Right atrium auricular region (tissue), 2 donors: Measurements from ENCODE around the gene CALD1. TPM values are rescaled to one million over a fixed set of nuclear protein-coding genes. Genes with fewer than 3 reads are reported as not detected.

Experiments used
- DNase-seq: peaks from one replicate; pipeline ENCODE4 v3.0.0-alpha.2; 2019; ENCODE audit warnings: low spot score
- H3K27ac ChIP-seq, 2 donors: fragments of 200-600 bp; sonication (generic); 1 replicate in 1 of 2; 2 replicates in 1 of 2; pipeline ENCODE4 v1.5.1; 2016 to 2019
- H3K27me3 ChIP-seq, 2 donors: fragments of 200-600 bp; sonication (generic); one replicate each; pipeline versions ENCODE4 v1.5.1 to v1.6.0; 2017 to 2019
- H3K36me3 ChIP-seq: fragments of 200-600 bp; sonication (generic); one replicate; pipeline ENCODE4 v1.5.1; 2016
- H3K4me1 ChIP-seq, 2 donors: fragments of 200-600 bp; sonication (generic); one replicate each; pipeline versions ENCODE4 v1.5.1 to v1.6.0; 2017 to 2019
- H3K4me3 ChIP-seq, 2 donors: fragments of 200-600 bp; sonication (generic); 1 replicate in 1 of 2; 2 replicates in 1 of 2; pipeline ENCODE4 v1.5.1; 2017 to 2019; ENCODE audit warnings: mild to moderate bottlenecking in 1 of 2, moderate library complexity in 1 of 2
- H3K9me3 ChIP-seq, 2 donors: fragments of 200-600 bp; sonication (generic); one replicate each; pipeline ENCODE4 v1.5.1; 2019
- CTCF ChIP-seq, 2 donors: fragments of 200-600 bp; sonication (generic); IDR thresholded peaks; one replicate each; pipeline ENCODE4 v1.5.1; 2019; ENCODE audit warnings: antibody characterized with exemption in 2 of 2
- total RNA-seq, 2 donors: library from RNA; depleted of rRNA; stranded (reverse); fragments of >200 nt; gene quantifications; one replicate each; pipeline ENCODE4 v1.1.0, GENCODE V29; 2016

CALD1 gene
- total RNA-seq, 2 donors from 2014 or later: 119 to 157 TPM

- no peak for TF ChIP-seq CTCF (IDR thresholded peaks at IDR 0.05)
- DNase-seq: no peak
- Histone ChIP-seq H3K4me1 (peaks cover 0 to 29% of the 10 kb centered on the region in 2 donors), H3K4me3 (no peak overlapping the region), H3K27ac (peak overlapping the region; percentile 70 to 78), H3K27me3 (no peaks in the 10 kb centered on the region), H3K9me3 (no peaks in the 10 kb centered on the region), H3K36me3 (no peaks in the 10 kb centered on the region)
Measured at GRCh38 chr7:134766779-134767519, 12.5 kb upstream of the CALD1 start.

GRCh38 chr7:134767520-134768168 lies 11.8 kb upstream of the CALD1 start:
- Histone ChIP-seq H3K9me3 (no peaks in the 10 kb centered on the region), H3K27ac (peak overlapping the region; percentile 70 to 78), H3K4me1 (peaks cover 0 to 26% of the 10 kb centered on the region in 2 donors), H3K36me3 (no peaks in the 10 kb centered on the region), H3K27me3 (no peaks in the 10 kb centered on the region), H3K4me3 (no peak overlapping the region)
- no peak for TF ChIP-seq CTCF (IDR thresholded peaks at IDR 0.05)
- no peak for DNase-seq

- H3K4me3 ChIP-seq: no peak overlapping the region
- H3K9me3 ChIP-seq: no peaks in the 10 kb centered on the region
- peak overlapping the region; percentile 70 to 78 for H3K27ac ChIP-seq
- no peak for TF ChIP-seq CTCF (IDR thresholded peaks at IDR 0.05)
- H3K27me3 ChIP-seq: no peaks in the 10 kb centered on the region
- DNase-seq: no peak
- H3K4me1 ChIP-seq: peaks cover 0 to 26% of the 10 kb centered on the region in 2 donors
- no peaks in the 10 kb centered on the region for H3K36me3 ChIP-seq
Measured at GRCh38 chr7:134768243-134768642, 11.2 kb upstream of the CALD1 start.

GRCh38 chr7:134770676-134771075 lies 8.8 kb upstream of the CALD1 start:
- peaks cover 0 to 16% of the 10 kb centered on the region in 2 donors for H3K4me1 ChIP-seq
- H3K27ac ChIP-seq: no peak overlapping the region
- no peak overlapping the region for H3K4me3 ChIP-seq
- no peak for DNase-seq
- no peak for TF ChIP-seq CTCF (IDR thresholded peaks at IDR 0.05)
- H3K27me3 ChIP-seq: no peaks in the 10 kb centered on the region
- H3K9me3 ChIP-seq: no peaks in the 10 kb centered on the region
- no peaks in the 10 kb centered on the region for H3K36me3 ChIP-seq

GRCh38 chr7:134771111-134771510 lies 8.3 kb upstream of the CALD1 start:
- H3K36me3 ChIP-seq: no peaks in the 10 kb centered on the region
- H3K9me3 ChIP-seq: no peaks in the 10 kb centered on the region
- no peaks in the 10 kb centered on the region for H3K27me3 ChIP-seq
- no peak for TF ChIP-seq CTCF (IDR thresholded peaks at IDR 0.05)
- no peak overlapping the region for H3K4me3 ChIP-seq
- H3K27ac ChIP-seq: no peak overlapping the region
- peaks cover 0 to 16% of the 10 kb centered on the region in 2 donors for H3K4me1 ChIP-seq
- DNase-seq: no peak
